ENCODE data around the gene SLC12A5.
A peak's percentile ranks its signal among the peaks of the same experiment; 100 is the strongest.
"Not testable (repeated sequence)": the region's sequence is repeated elsewhere in the genome, so short reads cannot be mapped to it uniquely, and the experiment has no call there.

SLC12A5 gene

DNA sequence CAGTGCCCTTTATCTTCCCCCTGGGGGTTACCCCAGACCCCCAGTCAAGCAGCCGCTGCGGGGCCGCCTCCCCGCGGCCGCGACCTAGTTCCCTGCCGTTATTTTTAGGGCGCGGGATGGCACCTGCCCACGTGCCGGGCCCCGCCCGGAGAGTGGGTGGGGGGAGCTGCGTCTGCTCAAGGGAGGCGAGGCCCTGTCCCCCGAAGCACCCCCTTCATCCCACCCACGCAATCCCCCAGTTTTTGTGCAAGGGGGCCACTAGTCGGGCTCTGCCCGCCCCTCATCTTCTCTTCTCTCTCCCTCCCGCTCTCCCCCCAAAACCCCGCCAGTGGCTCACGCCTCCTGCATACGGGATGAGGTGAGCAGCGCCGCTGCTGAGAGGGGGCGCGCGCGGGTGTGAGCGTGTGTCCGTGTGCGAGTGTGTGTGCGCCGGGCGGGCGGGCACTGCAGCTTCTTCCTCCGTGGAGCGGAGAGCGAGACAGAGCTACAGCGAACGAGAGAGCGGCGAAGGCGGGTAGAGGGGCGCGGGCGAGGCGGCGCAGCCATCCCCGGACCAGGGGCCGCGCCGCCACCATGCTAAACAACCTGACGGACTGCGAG lies at the start of gene SLC12A5:
Gene SLC12A5 (plus strand): TSS at position 444 of the 600 bp plus-strand sequence. CDS start 130 bp downstream, at position 574.
- no peak for DNase-seq

DNA sequence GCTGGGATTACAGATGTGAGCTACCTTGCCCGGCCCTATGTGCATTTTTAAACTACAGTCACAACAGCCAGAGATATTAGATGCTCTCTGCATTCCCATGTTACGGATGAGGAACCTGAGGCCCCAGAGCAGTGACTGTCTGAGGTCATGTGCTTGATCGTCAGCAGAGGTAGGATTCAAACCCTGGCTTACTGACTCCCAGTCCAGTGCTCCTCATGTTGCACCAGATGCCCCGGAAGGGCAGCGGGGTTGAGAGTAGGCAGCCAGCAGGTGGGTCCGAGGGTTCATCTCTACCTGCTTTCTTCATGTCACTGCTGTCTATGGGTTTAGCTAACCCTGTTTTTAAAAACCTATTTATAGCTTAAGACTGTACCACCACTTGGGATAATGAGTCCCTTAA lies 47.8 kb upstream of the SLC12A5 start:
- DNase-seq = no peak

DNA sequence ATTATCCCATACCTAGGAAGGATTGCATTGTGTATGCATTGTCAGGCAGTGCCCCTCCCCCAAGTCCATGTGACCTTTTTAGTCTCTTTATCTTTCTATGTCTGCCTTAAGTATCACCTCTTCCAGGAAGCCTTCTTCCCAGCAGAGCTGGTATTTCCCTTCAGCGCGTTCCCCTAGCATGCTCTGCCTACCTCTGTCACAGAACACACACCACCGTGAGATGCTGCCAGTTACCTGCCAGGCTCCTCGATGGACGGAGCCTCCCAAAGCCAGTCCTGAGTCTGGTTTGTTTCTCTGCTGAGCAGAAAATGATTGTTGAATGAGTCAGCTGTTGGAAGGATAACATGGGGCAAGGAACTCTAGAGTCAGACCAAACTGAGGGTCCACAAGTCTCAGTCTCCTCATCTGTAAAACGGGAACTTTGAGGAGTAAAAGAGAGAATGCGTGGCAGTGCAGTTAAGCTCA lies 45.7 kb upstream of the SLC12A5 start:
- no peak for DNase-seq

DNA sequence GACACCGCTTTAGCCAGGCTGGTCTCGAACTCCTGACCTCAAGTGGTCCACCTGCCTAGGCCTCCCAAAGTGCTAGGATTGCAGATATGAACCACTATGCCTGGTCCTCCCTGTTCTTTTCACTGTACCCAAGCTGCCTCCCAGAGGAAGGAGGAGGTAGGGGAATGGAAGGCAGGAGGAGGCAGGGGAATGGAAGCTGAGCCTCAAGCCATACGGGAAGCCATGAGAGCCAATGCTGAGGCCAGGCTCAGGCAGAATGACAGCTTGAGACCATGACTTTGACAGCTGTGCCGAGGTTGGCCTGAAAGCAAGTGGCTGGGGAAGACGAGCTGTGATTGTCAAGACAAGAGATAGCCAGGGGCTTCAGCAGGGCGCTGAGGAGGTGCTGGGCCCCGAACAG lies 43.4 kb upstream of the SLC12A5 start:
- DNase-seq = no peak

DNA sequence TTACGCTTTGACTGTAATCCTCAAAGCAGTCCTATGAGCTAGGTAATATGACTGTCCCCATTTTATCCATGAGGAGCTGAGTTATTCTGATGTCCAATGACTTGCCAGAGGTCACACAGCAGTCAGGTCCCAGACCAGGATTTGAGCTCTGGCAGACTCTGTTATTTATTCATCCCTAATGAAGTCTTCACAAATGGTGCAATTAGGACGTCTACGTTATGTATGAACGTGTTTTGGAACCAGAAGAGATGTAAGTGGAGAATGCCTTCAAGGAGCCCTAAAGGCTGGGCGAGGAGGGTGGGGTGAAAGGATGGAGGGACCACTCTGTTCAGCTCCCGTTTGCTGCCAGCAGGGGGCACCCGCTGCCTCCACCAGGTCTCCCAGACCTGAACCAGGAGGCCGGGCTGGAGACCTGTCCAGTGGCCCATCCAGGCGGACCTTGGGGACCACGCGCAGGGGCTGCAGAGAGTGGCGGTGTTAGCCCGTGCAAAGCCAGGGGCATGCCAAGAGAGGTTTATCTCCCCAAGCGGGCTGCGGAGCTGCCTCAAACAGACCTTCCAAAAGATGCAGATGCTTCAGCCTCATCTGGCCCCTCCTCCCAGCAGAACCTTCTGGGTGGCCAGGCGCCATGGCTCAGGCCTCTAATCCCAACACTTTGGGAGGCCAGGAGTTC lies 41.8 kb upstream of the SLC12A5 start:
- peak; percentile 37 for DNase-seq

DNA sequence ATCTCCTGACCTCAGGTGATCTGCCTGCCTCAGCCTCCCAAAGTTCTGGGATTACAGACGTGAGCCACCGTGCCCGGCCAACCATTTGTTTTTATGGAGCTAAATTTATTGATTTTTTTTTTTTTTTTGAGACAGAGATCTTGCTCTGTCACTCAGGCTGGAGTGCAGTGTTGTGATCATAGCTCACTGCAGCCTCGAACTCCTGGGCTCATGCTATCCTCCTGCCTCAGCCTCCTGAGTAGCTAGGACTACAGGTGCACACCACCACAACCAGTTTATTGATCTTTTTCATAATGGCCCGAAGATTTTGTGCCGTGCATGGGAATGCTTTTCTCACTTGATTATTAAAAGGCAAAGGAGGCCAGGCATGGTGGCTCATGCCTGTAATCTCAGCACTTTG lies 40.2 kb upstream of the SLC12A5 start:
- not testable (repeated sequence) for DNase-seq

DNA sequence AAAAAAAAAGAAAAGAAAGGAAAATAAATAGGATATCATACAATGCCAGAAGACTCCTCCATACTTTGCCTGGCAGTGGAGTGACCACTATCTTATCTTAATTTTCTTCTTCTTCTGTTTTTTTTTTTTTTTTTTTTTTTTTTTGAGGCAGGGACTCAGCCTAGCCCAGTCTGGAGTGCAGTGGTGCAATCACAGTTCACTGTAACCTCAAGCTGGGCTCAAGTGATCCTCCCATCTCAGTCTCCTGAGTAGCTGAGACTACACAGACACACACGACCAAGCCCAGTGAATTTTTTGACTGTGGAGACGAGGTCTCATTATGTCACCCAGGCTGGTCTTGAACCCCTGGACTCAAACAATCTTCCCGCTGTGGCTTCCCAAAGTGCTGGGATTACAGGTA lies 37.4 kb upstream of the SLC12A5 start:
- DNase-seq = no peak

DNA sequence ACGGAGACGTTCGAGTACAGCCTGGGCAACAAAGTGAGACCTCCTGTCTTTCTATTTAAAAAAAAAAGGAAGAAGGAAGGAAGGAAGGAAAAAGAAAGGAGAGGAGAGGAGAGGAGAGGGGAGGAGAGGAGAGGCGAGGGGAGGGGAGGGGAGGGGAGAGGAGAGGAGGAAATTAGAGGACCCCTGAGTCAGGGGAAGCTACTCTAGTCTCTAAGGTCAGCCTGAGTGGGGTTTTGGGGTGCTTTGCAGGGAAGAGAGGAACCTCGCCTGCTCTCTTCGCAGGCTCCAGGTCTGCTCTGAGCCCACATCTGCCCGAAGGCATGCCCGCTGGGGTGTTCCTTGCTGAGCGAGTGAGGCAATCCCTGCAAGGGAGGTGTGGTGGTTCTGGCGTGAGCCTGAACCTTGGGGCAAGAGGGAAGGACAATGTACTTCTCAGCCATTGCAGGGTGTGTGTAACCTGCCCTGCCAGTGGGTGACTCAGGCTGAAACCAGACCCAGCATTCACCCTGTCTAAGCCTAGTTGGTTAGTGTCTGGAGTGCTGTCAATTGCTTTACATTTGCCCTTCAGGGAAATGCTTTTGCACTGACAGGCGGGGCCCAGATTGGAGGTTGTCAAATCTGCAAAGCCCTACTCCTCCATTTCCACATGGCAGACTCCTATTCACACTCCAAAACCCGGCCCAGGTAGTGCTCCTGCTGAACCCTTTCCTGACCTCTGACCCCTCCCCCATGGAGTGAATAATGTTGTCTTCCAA lies 35.6 kb upstream of the SLC12A5 start:
- no peak for DNase-seq

DNA sequence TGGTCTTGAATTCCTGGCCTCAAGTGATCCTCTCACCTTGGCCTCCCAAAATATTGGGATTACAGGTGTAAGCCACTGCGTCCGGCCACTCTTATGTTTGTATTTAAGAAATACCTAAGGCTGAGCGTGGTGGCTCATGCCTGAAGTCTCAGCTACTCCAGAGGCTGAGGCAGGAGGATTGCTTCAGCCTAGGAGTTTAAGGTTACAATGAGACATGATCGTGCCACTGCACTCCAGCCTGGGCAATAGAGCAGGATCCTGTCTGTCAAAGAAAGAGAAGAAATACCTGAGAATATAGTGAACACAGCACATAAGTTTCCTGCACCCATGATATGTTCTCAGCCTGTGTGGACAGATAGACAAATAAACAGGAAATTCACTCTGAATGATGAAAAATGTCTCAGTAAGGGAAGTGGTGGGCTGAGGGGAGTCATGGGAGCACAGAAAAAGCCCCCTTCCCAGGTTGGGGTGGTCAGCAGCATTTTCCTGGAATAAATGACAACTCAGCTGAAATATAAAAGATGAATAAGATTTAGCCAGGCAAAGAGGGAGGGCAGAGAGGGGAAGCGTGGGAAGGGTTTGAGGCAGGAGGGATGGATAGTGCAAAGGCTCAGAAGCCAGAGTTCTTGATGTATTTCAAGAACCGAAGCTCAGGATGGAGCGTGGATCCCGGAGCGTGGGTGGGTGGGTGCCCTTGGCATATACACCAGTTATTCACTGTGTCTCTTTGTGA lies 34.1 kb upstream of the SLC12A5 start:
- no peak for DNase-seq

DNA sequence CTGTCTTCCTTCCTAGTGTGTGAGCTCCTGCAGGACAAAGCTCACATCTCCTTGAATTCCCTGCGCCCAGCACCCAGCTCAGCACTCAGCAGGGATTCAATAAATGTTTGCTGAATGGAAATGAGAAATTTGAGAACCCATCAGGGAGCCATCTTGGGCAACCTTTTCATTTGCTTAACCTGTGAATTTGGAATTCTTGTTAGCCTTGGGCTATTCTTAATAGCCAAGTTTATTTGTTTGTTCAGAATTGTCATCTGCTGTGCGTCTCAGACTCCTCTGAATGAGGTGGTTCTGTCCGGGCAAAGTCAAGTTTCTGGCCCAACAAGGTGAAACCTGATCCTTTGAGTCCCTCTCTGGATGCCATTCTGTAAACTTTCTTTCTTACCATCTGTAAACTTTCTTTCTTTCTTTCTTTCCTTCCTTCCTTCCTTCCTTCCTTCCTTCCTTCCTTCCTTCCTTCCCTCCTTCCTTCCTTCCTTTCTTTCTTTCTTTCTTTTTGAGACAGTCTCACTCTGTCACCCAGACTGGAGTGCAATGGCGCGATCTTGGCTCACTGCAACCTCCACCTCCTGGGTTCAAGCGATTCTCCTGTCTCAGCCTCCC lies 33.4 kb upstream of the SLC12A5 start:
- not testable (repeated sequence) for DNase-seq

DNA sequence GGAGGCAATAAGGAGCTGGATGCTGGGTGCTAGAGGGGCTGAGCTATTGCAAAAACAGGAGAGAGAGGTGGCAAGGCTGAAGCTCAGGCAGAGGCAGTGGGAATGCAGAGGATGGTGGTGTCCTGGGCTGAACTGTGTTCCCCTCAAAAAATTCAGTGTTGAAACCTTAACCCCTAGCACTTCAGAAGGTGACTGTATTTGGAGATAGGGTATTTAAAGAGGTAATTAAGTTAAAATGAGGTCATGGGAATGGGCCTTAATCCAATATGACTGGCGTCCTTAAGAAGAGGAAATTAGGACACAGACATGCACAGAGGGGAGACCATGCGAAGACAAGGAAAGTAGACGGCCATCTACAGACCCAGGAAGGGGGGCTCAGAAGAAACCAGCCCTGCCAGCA lies 31.8 kb upstream of the SLC12A5 start:
- DNase-seq = no peak

DNA sequence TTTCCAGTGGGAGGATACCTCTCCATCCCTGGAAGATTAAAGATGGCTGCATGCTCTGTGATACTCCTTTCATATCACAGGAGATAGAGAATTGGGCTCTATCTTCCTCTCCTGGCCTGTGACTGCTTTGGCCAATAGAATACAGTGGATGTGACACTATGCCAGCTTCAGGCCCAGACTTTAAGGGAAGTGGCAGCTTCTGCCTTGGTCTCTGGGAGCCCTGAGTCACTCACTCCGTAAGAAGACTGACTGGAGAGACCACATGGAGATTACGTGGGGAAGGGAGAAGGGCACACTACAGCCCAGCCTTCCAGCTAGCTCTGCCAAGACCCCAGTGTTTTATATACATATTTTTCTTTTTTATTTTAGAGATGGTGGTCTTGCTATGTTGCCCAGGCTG lies 30.7 kb upstream of the SLC12A5 start:
- DNase-seq = no peak

DNA sequence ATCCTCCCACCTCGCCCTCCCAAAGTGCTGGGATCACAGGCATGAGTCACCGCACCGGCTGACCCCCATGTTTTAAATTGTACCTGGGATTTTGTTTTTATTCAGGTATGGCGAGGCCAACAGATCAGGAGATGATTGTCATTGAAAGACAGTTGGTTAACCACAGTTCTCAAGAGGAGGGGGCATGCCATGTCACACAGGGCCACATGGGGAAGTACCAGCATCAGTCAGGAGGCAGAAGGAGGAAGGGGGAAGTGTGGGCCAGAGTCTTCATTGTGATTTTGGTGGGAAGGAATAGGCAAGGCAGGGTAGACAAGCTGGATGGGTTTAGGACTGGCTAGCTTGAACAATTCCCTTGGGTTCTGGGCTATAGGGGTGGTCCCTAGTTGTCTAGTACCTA lies 30.3 kb upstream of the SLC12A5 start:
- no peak for DNase-seq

DNA sequence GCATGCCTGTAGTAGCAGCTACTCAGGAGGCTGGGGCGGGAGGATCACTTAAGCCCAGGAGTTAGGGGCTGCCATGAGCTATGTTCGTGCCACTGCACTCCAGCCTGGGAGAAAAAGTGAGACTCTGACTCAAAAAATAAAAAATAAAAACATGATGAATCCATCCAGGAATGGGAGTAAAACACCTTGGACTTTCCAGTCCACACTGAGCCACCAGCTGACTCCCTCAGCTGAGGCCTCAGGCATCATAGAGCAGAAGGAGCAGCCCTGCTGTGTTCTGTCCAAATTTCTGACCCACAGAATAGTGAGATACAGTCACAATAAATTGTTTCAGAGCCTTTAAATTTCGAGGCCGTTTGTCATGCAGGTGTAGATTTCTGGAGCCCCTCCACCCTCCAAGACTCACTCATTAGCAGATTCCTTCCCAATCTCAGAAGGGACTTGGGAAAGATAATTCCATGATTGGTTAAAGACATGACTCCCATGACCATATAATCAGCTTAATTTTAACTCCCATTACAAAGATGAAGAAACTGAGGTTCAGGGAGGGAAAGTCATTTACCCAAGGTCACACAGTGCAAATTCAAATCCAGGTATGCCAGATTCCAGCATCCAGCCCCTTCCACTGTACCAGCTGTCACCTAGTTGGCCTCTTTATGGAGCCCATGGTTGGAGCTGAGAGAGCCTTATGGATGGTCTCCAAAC lies 29.3 kb upstream of the SLC12A5 start:
- DNase-seq = no peak

DNA sequence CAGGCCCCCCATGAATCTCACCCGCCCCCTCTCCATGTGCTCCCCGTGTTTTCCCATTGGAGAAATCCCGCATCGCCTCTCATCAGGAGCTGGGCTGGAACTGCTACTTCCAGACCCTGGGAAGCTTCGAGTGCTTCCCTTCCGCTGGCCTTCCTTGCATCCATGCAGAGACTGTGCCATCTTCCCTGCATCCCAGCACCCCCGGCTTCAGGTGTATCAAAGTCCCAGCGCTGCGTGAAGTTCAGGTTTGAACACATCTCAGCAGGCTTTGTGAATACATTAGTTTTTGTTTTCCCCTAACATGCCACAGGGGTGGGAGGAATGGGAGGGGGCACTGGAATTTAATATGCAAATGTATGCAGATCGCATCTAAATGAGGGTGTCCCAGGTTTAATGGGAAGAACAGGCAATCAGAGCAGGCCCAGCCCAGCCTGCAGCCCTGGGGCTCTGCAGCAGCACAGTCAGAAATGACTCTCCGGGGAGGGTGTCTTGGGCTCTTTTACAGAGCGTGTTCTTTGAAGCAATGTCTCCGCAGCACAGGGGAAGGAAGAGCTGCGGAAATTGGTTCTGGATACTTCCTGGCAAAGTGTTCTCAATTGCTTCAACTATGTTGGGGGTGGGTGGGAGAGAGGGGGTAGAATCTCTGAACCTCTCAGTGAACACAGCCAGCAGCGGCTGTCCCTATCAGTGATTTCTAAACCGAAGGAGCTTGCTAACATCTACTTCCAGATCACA lies 28.6 kb upstream of the SLC12A5 start:
- no peak for DNase-seq

DNA sequence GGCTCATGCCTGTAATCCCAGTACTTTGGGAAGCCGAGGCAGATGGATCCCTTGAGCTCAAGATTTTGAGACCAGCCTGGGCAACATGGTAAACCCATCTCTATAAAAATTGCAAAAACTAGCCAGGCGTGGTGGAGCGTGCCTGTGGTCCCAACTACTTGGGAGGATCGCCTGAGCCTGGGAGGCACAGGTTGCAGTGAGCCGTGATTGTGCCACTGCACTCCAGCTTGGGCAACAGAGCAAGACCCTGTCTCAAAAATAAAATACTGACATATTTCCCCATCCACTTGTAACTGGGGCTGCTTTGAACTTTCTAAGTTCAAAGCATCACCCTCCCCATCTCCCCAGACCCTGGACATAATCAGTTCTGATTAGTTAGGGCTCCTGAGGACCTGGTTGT lies 27.5 kb upstream of the SLC12A5 start:
- no peak for DNase-seq

DNA sequence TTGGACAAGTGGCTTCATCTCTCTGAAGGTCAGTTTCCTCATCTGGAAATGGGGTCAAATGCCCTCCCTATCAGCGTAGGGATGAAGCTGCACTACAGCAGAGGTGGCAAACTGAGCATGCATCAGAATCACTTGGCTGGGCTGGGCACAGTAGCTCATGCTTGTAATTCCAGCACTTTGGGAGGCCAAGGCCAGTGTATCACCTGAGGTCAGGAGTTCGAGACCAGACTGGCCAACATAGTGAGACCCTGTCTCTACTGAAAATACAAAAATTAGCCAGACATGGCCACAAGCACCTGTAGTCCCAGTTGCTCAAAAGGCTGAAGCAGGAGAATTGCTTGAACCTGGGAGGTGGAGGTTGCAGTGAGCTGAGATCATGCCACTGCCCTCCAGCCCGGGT lies 27.0 kb upstream of the SLC12A5 start:
- DNase-seq = no peak

DNA sequence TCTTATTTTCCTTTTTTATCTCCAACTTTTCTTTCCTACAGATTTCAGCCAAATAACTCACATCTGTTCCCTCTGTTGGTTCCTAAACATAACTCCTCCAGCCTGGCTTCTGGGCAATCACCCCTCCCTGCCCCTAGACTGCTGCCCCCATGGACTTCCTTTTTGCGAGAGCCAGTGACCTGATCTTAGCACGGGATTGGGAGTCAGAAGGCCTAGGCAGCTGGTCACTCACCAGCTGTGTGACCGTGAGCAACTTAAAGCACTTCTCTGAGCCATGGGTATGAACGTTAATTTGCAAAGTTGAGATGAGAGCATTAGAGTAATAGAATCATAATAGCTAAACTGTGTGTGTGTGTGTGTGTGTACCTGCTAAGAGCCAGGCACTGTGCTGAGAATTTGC lies 24.8 kb upstream of the SLC12A5 start:
- no peak for DNase-seq

DNA sequence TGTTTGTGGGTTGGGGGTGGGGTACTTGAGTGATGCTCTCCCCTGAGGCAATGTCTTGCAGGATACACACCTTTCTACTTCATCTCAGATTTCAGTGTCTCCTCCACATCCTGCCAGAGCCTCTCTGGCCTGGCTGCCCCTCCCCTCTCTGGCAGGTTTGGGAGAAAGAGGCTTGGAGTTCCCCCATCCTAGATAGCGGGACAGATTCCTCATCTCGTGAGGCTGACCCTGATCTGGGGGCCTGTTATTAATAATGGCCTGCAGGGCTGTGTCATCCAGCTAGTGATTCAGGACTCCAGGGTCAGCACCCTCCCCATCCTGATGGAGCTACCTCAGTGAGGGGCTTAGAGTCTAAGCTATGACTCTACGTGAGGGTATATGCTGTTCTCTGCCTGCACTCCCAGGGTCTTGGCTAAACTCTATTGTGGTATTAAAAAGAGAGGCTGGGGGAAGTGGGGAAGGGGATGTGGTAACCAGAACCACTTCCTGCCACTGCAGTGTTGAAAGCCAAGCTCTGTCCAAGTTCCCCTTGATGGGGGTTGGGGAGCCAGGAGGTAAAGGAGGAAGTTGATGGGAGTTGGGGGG lies 24.0 kb upstream of the SLC12A5 start:
- DNase-seq = no peak

DNA sequence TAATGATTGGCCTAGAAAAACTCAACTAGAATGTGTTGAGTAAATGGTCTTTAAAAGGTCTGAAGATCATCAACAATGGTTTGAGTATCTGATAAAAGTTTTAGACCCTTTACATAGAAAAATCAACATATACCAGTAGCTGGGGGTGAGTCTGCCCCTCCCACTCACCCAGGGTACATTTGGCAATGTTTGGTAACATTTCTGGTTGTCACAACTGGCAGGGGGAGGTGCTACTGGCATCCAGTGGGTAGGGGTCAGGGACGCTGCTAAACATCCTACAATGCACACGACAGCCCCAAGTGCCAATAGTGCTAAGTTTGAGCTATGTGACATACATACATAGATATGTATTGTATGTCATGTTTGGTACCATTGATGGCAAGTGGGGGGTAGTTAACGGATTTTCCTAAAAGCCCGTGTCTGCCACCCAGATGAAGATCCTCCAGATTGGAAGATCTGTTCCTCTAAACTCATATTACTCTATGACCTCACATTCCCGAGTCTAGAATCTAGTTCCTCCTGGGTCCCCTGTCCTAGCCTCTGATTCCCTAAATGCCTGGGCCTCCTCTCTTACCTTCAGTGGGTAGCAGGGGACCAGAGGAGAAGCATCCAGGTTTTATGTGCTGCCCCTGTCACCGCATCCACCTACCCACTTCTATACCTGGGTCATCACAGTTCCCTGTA lies 22.9 kb upstream of the SLC12A5 start:
- no peak for DNase-seq

DNA sequence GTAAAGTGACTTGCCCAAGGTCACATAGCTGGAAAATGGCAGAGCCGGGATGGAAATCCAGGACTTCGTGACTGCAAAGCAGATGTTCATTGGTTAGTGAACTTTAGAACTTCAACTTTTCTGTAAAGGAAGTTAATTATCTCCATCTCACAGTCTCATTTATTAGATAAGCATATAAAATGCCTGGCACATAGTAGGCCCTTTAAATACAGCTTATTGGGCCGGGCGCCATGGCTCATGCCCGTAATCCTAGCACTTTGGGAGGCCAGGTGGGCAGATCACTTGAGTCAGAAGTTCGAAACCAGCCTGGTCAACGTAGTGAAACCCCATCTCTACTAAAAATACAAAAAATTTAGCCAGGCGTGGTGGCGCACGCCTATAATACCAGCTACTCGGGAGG lies 22.1 kb upstream of the SLC12A5 start:
- DNase-seq = no peak

Data from DMS153 (cell line).